Astrocyte of the spinal cord (primary cell): Measurements from ENCODE around the gene C2CD4C.
"Not testable (repeated sequence)": the region's sequence is repeated elsewhere in the genome, so short reads cannot be mapped to it uniquely, and the experiment has no call there.

Experiments used
- DNase-seq: peaks from one replicate; pipeline ENCODE4 v3.0.0; 2011; ENCODE audit warnings: low read depth, low spot score
- H3K4me3 ChIP-seq: 2 replicates; pipeline ENCODE4 v1.5.1; 2011; ENCODE audit warnings: low read depth, mild to moderate bottlenecking, low read length, moderate library complexity
- CTCF ChIP-seq: IDR thresholded peaks from 2 replicates; pipeline ENCODE4 v1.5.1; 2012; ENCODE audit warnings: low read depth, mild to moderate bottlenecking, low read length, inconsistent platforms
- in situ Hi-C: cut with HindIII; loops from 2 replicates; pipeline ENCODE4 v1.10.0; 2017; ENCODE audit warnings: low sequenced_read_pairs

Gene C2CD4C

GRCh38 chr19:455031-455705, 46.2 kb upstream of the C2CD4C start:
- no peak overlapping the region for H3K4me3 ChIP-seq
- in situ Hi-C loops: no loop called here
- no peak for TF ChIP-seq CTCF
- DNase-seq: no peak

GRCh38 chr19:453606-454005, 44.7 kb upstream of the C2CD4C start:
- in situ Hi-C loops: no loop called here
- TF ChIP-seq CTCF: no peak
- H3K4me3 ChIP-seq: no peak overlapping the region
- DNase-seq: no peak

- no peak for DNase-seq
- H3K4me3 ChIP-seq: no peak overlapping the region
- no peak for TF ChIP-seq CTCF
- in situ Hi-C loops: no loop called here
Measured at GRCh38 chr19:452829-453228, 43.9 kb upstream of the C2CD4C start.

- in situ Hi-C loops, H3K4me3 ChIP-seq, DNase-seq: not testable (repeated sequence)
Measured at GRCh38 chr19:450912-451481, 42.0 kb upstream of the C2CD4C start.

- in situ Hi-C loops: no loop called here
- DNase-seq: no peak
- H3K4me3 ChIP-seq: no peak overlapping the region
- no peak for TF ChIP-seq CTCF
Measured at GRCh38 chr19:449916-450315, 41.0 kb upstream of the C2CD4C start.

GRCh38 chr19:447816-448560, 39.0 kb upstream of the C2CD4C start:
- no peak overlapping the region for H3K4me3 ChIP-seq
- TF ChIP-seq CTCF: no peak
- in situ Hi-C loops: no loop called here
- DNase-seq: no peak

GRCh38 chr19:447064-447426, 38.1 kb upstream of the C2CD4C start:
- no peak overlapping the region for H3K4me3 ChIP-seq
- TF ChIP-seq CTCF: no peak
- DNase-seq: no peak
- in situ Hi-C loops: no loop called here
